GM12878 (cell line): ENCODE measurements around the gene CCDC27. TPM values are rescaled to one million over a fixed set of nuclear protein-coding genes. Genes with fewer than 3 reads are reported as not detected.

Experiments
- ATAC-seq: fragments of 200-7000 bp; cut with Tn5 transposase; 3 replicates; pipeline ENCODE4 v1.9.1; 2020; ENCODE audit warnings: mild to moderate bottlenecking, moderate library complexity
- BruUV-seq: library from RNA; stranded (reverse); fragments of 400-500 nt; replicated peaks from 2 replicates; lab custom pipeline; 2021; lab: Mats Ljungman, UMichigan
- CTCF ChIA-PET: fragments of 300-600 bp; sonication (Branson Sonifier 250); formaldehyde crosslinking; extraction: SDS; loops from one replicate; lab custom pipeline; 2021; ENCODE audit warnings: inconsistent platforms; lab: Yijun Ruan, JAX
- POLR2A ChIA-PET: fragments of 350-600 bp; formaldehyde crosslinking; extraction: SDS; loops from one replicate; lab custom pipeline; 2021; ENCODE audit warnings: inconsistent platforms; lab: Charles Lee
- RAD21 ChIA-PET: fragments of 300-600 bp; sonication (Branson Sonifier 250); formaldehyde crosslinking; loops from one replicate; lab custom pipeline; 2023; ENCODE audit warnings: antibody characterized with exemption; ENCODE audit not compliant: unreplicated experiment; lab: Charles Lee
- SMC1A ChIA-PET: fragments of 300-600 bp; sonication (Branson Sonifier 250); formaldehyde crosslinking; loops from one replicate; lab custom pipeline; 2023; ENCODE audit not compliant: unreplicated experiment, uncharacterized antibody; lab: Charles Lee
- DNase-seq: peaks from one replicate; pipeline ENCODE4 v3.0.0-alpha.2; 2011; ENCODE audit warnings: low read depth, low spot score
- FAIRE-seq: peaks from 3 replicates; lab custom pipeline; 2011; peaks lifted over from hg19 to GRCh38; lab: Jason Lieb, UNC
- H2AFZ ChIP-seq: 2 replicates; pipeline ENCODE4 v1.6.0; 2011; ENCODE audit warnings: low read depth, low read length, control low read depth; ENCODE audit not compliant: control insufficient read depth
- H3K27ac ChIP-seq: 2 replicates; pipeline ENCODE4 v1.5.1; 2011; ENCODE audit warnings: control low read depth; ENCODE audit not compliant: control insufficient read depth, insufficient read depth
- H3K27me3 ChIP-seq, 2 experiments: replicated peaks in 1 of 2; 2 replicates each; pipeline versions ENCODE4 v1.6.0 to v1.6.1; 2011; ENCODE audit warnings: low read length in 1 of 2; ENCODE audit not compliant: control insufficient read depth in 2 of 2, insufficient read depth in 2 of 2
- H3K36me3 ChIP-seq, 2 experiments: 2 replicates each; pipeline ENCODE4 v1.5.1; 2011; ENCODE audit warnings: low read length in 1 of 2; ENCODE audit not compliant: control insufficient read depth in 2 of 2, insufficient read depth in 2 of 2
- H3K4me1 ChIP-seq: 2 replicates; pipeline ENCODE4 v1.6.1; 2011; ENCODE audit warnings: mild to moderate bottlenecking, low read length, moderate library complexity, mixed read lengths; ENCODE audit not compliant: control insufficient read depth, insufficient read depth
- H3K4me2 ChIP-seq: 2 replicates; pipeline ENCODE4 v1.6.0; 2011; ENCODE audit warnings: control low read depth; ENCODE audit not compliant: control insufficient read depth, insufficient read depth
- H3K4me3 ChIP-seq: fragments of 200-600 bp; sonication (generic); 2 replicates; pipeline ENCODE4 v1.5.1; 2016
- H3K79me2 ChIP-seq: 2 replicates; pipeline ENCODE4 v1.6.0; 2011; ENCODE audit warnings: low read length; ENCODE audit not compliant: control insufficient read depth, insufficient read depth
- H3K9ac ChIP-seq: 2 replicates; pipeline ENCODE4 v1.8.0; 2011; ENCODE audit warnings: low read length, control low read depth, mixed read lengths; ENCODE audit not compliant: control insufficient read depth, insufficient read depth
- H3K9me3 ChIP-seq: replicated peaks from 3 replicates; pipeline ENCODE4 v1.5.1; 2011; ENCODE audit warnings: mild to moderate bottlenecking, low read length; ENCODE audit not compliant: control insufficient read depth, insufficient read depth
- H4K20me1 ChIP-seq: 2 replicates; pipeline ENCODE4 v1.6.0; 2011; ENCODE audit not compliant: control insufficient read depth, insufficient read depth
- IKZF2 ChIP-seq, 2 experiments: fragments of 450-650 bp; IDR thresholded peaks; 2 replicates each; pipeline ENCODE4 v1.6.1; 2017; ENCODE audit warnings: mild to moderate bottlenecking in 2 of 2, moderate library complexity in 2 of 2
- POLR2A ChIP-seq: IDR thresholded peaks from 2 replicates; pipeline ENCODE4 v1.6.1; 2011; ENCODE audit warnings: low read depth, mild to moderate bottlenecking, low read length
- SPI1 ChIP-seq: IDR thresholded peaks from 2 replicates; pipeline ENCODE4 v1.6.1; 2011; ENCODE audit warnings: low read depth, mild to moderate bottlenecking, low read length, moderate library complexity, borderline replicate concordance; ENCODE audit not compliant: insufficient read depth
- WGBS: methylation state at CpG from one replicate; pipeline ENCODE4 v1.1.6; 2016; ENCODE audit warnings: low lambda C conversion rate; ENCODE audit not compliant: insufficient replicate concordance, insufficient coverage; ENCODE audit errors: missing lambda C conversion rate; 5-methylcytosine and 5-hydroxymethylcytosine counted together
- in situ Hi-C: fragments of 300-500 bp; cut with MboI; formaldehyde crosslinking; loops from 9 replicates; pipeline ENCODE4 v1.14.3; 2018; ENCODE audit warnings: mixed read lengths
- intact Hi-C: fragments of 100-400 bp; cut with micrococcal nuclease; formaldehyde crosslinking; loops from one replicate; pipeline ENCODE4 v1.14.2; 2022; ENCODE audit not compliant: unreplicated experiment
- polyA plus RNA-seq, 11 experiments: library from polyadenylated mRNA; depleted of rRNA in 4 of 11; unstranded in 6 of 11; stranded (reverse) in 5 of 11; fragments of >200 nt; fragmentation: Nextera tagmentation in 4 of 11; fragmentation: Illumina TruSeq in 1 of 11; extraction: Ambion mirVana in 4 of 11; extraction: Trizol in 1 of 11; gene quantifications; 1 replicate in 1 of 11; 2 replicates in 10 of 11; pipeline versions ENCODE4 v1.2.1 to v1.2.3, GENCODE V29; 2011 to 2016; ENCODE audit warnings: inconsistent platforms in 2 of 11, missing spikeins in 2 of 11, low read depth in 1 of 11
- total RNA-seq, 4 experiments: library from RNA; depleted of rRNA in 3 of 4; stranded (reverse); fragments of >200 nt in 3 of 4; fragmentation: Illumina TruSeq in 1 of 4; extraction: Trizol in 1 of 4; gene quantifications; 2 replicates each; pipeline versions ENCODE4 v1.2.1 to v1.2.3, GENCODE V29; 2013 to 2021
- TF ChIP-seq, protein P1 (sequence below): fragments of 450-650 bp; IDR thresholded peaks from 2 replicates; pipeline ENCODE4 v1.6.1; 2016; ENCODE audit warnings: mild to moderate bottlenecking, moderate library complexity, borderline replicate concordance
- TF ChIP-seq, protein P2 (sequence below): IDR thresholded peaks from 2 replicates; pipeline ENCODE4 v1.6.1; 2012; ENCODE audit warnings: improper control_type of control experiment, low read depth, low read length; ENCODE audit not compliant: insufficient replicate concordance

CCDC27 gene
- total and polyA plus RNA-seq, 10 of the 15 experiments (the other 5 are each of a cell fraction or from before 2014, with no cell fraction given), result 0.05 TPM; not detected in 9

GRCh38 chr1:3783651-3784474 lies 31.6 kb downstream of the CCDC27 start:
- no peaks in the 10 kb centered on the region for H3K27me3 ChIP-seq
- H3K4me1 ChIP-seq, result peaks cover 14% of the 10 kb centered on the region
- SMC1A ChIA-PET, result no interaction called here
- H3K4me3 ChIP-seq, result no peak overlapping the region
- FAIRE-seq (no peak), ATAC-seq (no peak), DNase-seq (no peak)
- H2AFZ ChIP-seq, result no peak overlapping the region
- intact Hi-C loops, result no loop called here
- H3K9ac ChIP-seq, result no peak overlapping the region
- H3K27ac ChIP-seq, result no peak overlapping the region
- peaks cover 28% of the 10 kb centered on the region in 2 experiments for H3K36me3 ChIP-seq
- H3K4me2 ChIP-seq, result no peak overlapping the region
- in situ Hi-C loops, result no loop called here
- TF ChIP-seq, protein P1, sequence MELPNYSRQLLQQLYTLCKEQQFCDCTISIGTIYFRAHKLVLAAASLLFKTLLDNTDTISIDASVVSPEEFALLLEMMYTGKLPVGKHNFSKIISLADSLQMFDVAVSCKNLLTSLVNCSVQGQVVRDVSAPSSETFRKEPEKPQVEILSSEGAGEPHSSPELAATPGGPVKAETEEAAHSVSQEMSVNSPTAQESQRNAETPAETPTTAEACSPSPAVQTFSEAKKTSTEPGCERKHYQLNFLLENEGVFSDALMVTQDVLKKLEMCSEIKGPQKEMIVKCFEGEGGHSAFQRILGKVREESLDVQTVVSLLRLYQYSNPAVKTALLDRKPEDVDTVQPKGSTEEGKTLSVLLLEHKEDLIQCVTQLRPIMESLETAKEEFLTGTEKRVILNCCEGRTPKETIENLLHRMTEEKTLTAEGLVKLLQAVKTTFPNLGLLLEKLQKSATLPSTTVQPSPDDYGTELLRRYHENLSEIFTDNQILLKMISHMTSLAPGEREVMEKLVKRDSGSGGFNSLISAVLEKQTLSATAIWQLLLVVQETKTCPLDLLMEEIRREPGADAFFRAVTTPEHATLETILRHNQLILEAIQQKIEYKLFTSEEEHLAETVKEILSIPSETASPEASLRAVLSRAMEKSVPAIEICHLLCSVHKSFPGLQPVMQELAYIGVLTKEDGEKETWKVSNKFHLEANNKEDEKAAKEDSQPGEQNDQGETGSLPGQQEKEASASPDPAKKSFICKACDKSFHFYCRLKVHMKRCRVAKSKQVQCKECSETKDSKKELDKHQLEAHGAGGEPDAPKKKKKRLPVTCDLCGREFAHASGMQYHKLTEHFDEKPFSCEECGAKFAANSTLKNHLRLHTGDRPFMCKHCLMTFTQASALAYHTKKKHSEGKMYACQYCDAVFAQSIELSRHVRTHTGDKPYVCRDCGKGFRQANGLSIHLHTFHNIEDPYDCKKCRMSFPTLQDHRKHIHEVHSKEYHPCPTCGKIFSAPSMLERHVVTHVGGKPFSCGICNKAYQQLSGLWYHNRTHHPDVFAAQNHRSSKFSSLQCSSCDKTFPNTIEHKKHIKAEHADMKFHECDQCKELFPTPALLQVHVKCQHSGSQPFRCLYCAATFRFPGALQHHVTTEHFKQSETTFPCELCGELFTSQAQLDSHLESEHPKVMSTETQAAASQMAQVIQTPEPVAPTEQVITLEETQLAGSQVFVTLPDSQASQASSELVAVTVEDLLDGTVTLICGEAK, result no peak
- TF ChIP-seq POLR2A (peak; percentile 26; the same call in 1 of the 2 replicates), IKZF2 (IDR thresholded peaks at IDR 0.05) (no peak), SPI1 (no peak)
- TF ChIP-seq, protein P2, sequence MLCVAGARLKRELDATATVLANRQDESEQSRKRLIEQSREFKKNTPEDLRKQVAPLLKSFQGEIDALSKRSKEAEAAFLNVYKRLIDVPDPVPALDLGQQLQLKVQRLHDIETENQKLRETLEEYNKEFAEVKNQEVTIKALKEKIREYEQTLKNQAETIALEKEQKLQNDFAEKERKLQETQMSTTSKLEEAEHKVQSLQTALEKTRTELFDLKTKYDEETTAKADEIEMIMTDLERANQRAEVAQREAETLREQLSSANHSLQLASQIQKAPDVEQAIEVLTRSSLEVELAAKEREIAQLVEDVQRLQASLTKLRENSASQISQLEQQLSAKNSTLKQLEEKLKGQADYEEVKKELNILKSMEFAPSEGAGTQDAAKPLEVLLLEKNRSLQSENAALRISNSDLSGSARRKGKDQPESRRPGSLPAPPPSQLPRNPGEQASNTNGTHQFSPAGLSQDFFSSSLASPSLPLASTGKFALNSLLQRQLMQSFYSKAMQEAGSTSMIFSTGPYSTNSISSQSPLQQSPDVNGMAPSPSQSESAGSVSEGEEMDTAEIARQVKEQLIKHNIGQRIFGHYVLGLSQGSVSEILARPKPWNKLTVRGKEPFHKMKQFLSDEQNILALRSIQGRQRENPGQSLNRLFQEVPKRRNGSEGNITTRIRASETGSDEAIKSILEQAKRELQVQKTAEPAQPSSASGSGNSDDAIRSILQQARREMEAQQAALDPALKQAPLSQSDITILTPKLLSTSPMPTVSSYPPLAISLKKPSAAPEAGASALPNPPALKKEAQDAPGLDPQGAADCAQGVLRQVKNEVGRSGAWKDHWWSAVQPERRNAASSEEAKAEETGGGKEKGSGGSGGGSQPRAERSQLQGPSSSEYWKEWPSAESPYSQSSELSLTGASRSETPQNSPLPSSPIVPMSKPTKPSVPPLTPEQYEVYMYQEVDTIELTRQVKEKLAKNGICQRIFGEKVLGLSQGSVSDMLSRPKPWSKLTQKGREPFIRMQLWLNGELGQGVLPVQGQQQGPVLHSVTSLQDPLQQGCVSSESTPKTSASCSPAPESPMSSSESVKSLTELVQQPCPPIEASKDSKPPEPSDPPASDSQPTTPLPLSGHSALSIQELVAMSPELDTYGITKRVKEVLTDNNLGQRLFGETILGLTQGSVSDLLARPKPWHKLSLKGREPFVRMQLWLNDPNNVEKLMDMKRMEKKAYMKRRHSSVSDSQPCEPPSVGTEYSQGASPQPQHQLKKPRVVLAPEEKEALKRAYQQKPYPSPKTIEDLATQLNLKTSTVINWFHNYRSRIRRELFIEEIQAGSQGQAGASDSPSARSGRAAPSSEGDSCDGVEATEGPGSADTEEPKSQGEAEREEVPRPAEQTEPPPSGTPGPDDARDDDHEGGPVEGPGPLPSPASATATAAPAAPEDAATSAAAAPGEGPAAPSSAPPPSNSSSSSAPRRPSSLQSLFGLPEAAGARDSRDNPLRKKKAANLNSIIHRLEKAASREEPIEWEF, result no peak
- TF ChIP-seq, all 136 proteins: peak for 1
- CTCF ChIA-PET, result interaction anchor here (2.7 kb wide), 1 partner anchor 8 kb away, joined by 6 read pairs; no protein-coding TSS in a partner anchor
- no TSS peak for BruUV-seq
- RAD21 ChIA-PET, result no interaction called here
- WGBS, result 92% methylated on average over 27 of the region's 30 CpGs
- Histone ChIP-seq H3K9me3 (no peaks in the 10 kb centered on the region), H4K20me1 (no peaks in the 10 kb centered on the region), H3K79me2 (peaks cover 3% of the 10 kb centered on the region)
- POLR2A ChIA-PET, result no interaction called here
